H1 (cell line): ENCODE results near the gene C5orf22. TPM values are rescaled to one million over a fixed set of nuclear protein-coding genes. Genes with fewer than 3 reads are reported as not detected.

ENCODE experiments used
- CTCF ChIA-PET: fragments of 300-600 bp; sonication (Branson Sonifier 250); formaldehyde crosslinking; loops from one replicate; lab custom pipeline; 2021; ENCODE audit not compliant: partially characterized antibody; lab: Charles Lee
- POLR2A ChIA-PET: fragments of 300-600 bp; sonication (Branson Sonifier 250); formaldehyde crosslinking; loops from one replicate; lab custom pipeline; 2021; ENCODE audit warnings: inconsistent platforms; ENCODE audit not compliant: partially characterized antibody; lab: Charles Lee
- DNase-seq, 2 experiments: peaks; one replicate each; pipeline versions ENCODE4 v3.0.0 to v3.0.0-alpha.2; 2010 to 2022; ENCODE audit warnings: low spot score in 2 of 2, low read depth in 1 of 2, mixed read lengths in 1 of 2
- FAIRE-seq: peaks from 2 replicates; lab custom pipeline; 2011; peaks lifted over from hg19 to GRCh38; lab: Jason Lieb, UNC
- H2AFZ ChIP-seq: 2 replicates; pipeline ENCODE4 v1.8.1; 2012; ENCODE audit warnings: low read length, inconsistent platforms
- H2AK5ac ChIP-seq: 2 replicates; pipeline ENCODE4 v1.6.1; 2013; ENCODE audit warnings: low read depth, low read length
- H2BK120ac ChIP-seq: replicated peaks from 2 replicates; pipeline ENCODE3; 2013; ENCODE audit warnings: low read depth, low read length, inconsistent platforms
- H2BK12ac ChIP-seq: 2 replicates; pipeline ENCODE4 v1.6.1; 2013; ENCODE audit warnings: low read depth, low read length
- H2BK15ac ChIP-seq: 2 replicates; pipeline ENCODE4 v1.6.1; 2013; ENCODE audit warnings: low read length
- H2BK20ac ChIP-seq: 2 replicates; pipeline ENCODE4 v1.6.1; 2013; ENCODE audit warnings: low read length
- H2BK5ac ChIP-seq: 2 replicates; pipeline ENCODE4 v1.6.1; 2013; ENCODE audit warnings: low read depth, low read length
- H3K14ac ChIP-seq: 2 replicates; pipeline ENCODE4 v1.6.1; 2013; ENCODE audit warnings: inconsistent platforms; ENCODE audit not compliant: insufficient read length
- H3K18ac ChIP-seq: 2 replicates; pipeline ENCODE4 v1.6.1; 2013; ENCODE audit warnings: low read length; ENCODE audit errors: extremely low read depth
- H3K23ac ChIP-seq: 2 replicates; pipeline ENCODE4 v1.6.1; 2013; ENCODE audit warnings: inconsistent platforms; ENCODE audit not compliant: insufficient read length
- H3K23me2 ChIP-seq: 2 replicates; pipeline ENCODE4 v1.6.1; 2013; ENCODE audit warnings: low read depth, low read length
- H3K27ac ChIP-seq: 2 replicates; pipeline ENCODE4 v1.6.1; 2011; ENCODE audit warnings: low read depth, low read length, inconsistent platforms
- H3K27me3 ChIP-seq, 4 experiments: replicated peaks in 1 of 4; 1 replicate in 1 of 4; 2 replicates in 3 of 4; pipeline versions ENCODE4 v1.6.1 to v1.8.1; 2011 to 2013; ENCODE audit warnings: low read length in 3 of 4, mild to moderate bottlenecking in 3 of 4, inconsistent platforms in 2 of 4, mixed read lengths in 2 of 4, moderate library complexity in 1 of 4; ENCODE audit not compliant: control insufficient read depth in 3 of 4, insufficient read depth in 3 of 4; ENCODE audit errors: extremely low read depth in 1 of 4
- H3K36me3 ChIP-seq, 4 experiments: 2 replicates each; pipeline versions ENCODE4 v1.6.1 to v1.8.1; 2011 to 2013; ENCODE audit warnings: mild to moderate bottlenecking in 4 of 4, low read length in 3 of 4, moderate library complexity in 2 of 4, control low read depth in 1 of 4, inconsistent platforms in 1 of 4; ENCODE audit not compliant: insufficient read depth in 4 of 4, control insufficient read depth in 2 of 4
- H3K4ac ChIP-seq: replicated peaks from 2 replicates; pipeline ENCODE3; 2013; ENCODE audit warnings: low read length, low read depth, mixed read lengths, inconsistent platforms; ENCODE audit not compliant: insufficient read length
- H3K4me1 ChIP-seq, 4 experiments: replicated peaks in 1 of 4; 1 replicate in 1 of 4; 2 replicates in 3 of 4; pipeline versions ENCODE4 v1.6.1 to v1.8.1; 2011 to 2013; ENCODE audit warnings: low read length in 3 of 4, inconsistent platforms in 2 of 4, mixed read lengths in 1 of 4; ENCODE audit not compliant: insufficient read depth in 4 of 4, control insufficient read depth in 3 of 4
- H3K4me2 ChIP-seq, 2 experiments: 2 replicates each; pipeline versions ENCODE4 v1.6.1 to v1.8.1; 2011 to 2013; ENCODE audit warnings: low read depth in 2 of 2, low read length in 2 of 2, control low read depth in 1 of 2, inconsistent platforms in 1 of 2, mild to moderate bottlenecking in 1 of 2; ENCODE audit not compliant: insufficient read depth in 1 of 2
- H3K4me3 ChIP-seq, 4 experiments: fragments of 200-600, 300-600 bp in 1 of 4; sonication (generic), shearing (Covaris generic), sonication (Bioruptor Twin) in 1 of 4; 2 replicates each; pipeline versions ENCODE4 v1.5.1 to v1.8.1; 2011 to 2016; ENCODE audit warnings: low read length in 4 of 4, low read depth in 3 of 4, control low read depth in 2 of 4, inconsistent platforms in 2 of 4, mild to moderate bottlenecking in 2 of 4, mixed read lengths in 1 of 4, moderate library complexity in 1 of 4; ENCODE audit not compliant: insufficient read depth in 2 of 4; ENCODE audit errors: extremely low read depth in 1 of 4
- H3K56ac ChIP-seq: replicated peaks from 2 replicates; pipeline ENCODE3; 2013; ENCODE audit warnings: low read depth, mild to moderate bottlenecking, mixed read lengths, low read length, inconsistent platforms; ENCODE audit not compliant: insufficient read length
- H3K79me1 ChIP-seq: 2 replicates; pipeline ENCODE4 v1.6.1; 2013; ENCODE audit warnings: low read depth, low read length, control low read depth
- H3K79me2 ChIP-seq, 2 experiments: 2 replicates each; pipeline versions ENCODE4 v1.6.1 to v1.8.1; 2012 to 2013; ENCODE audit warnings: low read length in 2 of 2, mild to moderate bottlenecking in 2 of 2, inconsistent platforms in 1 of 2; ENCODE audit not compliant: insufficient read depth in 2 of 2, control insufficient read depth in 1 of 2
- H3K9ac ChIP-seq, 4 experiments: replicated peaks in 1 of 4; 1 replicate in 1 of 4; 2 replicates in 3 of 4; pipeline versions ENCODE4 v1.6.1 to v1.8.1; 2011 to 2013; ENCODE audit warnings: low read depth in 3 of 4, low read length in 3 of 4, control low read depth in 2 of 4, mild to moderate bottlenecking in 2 of 4, moderate library complexity in 2 of 4, inconsistent platforms in 1 of 4; ENCODE audit errors: extremely low read depth in 1 of 4
- H3K9me3 ChIP-seq, 2 experiments: 2 replicates each; pipeline versions ENCODE4 v1.6.1 to v1.8.1; 2012 to 2013; ENCODE audit warnings: mild to moderate bottlenecking in 2 of 2, moderate library complexity in 2 of 2, control low read depth in 1 of 2, inconsistent platforms in 1 of 2, low read depth in 1 of 2, low read length in 1 of 2, mixed read lengths in 1 of 2; ENCODE audit not compliant: insufficient read depth in 2 of 2
- H4K20me1 ChIP-seq, 2 experiments: replicated peaks in 1 of 2; 2 replicates each; pipeline versions ENCODE3 to v1.8.1; 2011 to 2013; ENCODE audit warnings: inconsistent platforms in 2 of 2, low read length in 2 of 2, mild to moderate bottlenecking in 1 of 2; ENCODE audit not compliant: insufficient read depth in 2 of 2, control insufficient read depth in 1 of 2
- H4K5ac ChIP-seq: 2 replicates; pipeline ENCODE4 v1.6.1; 2013; ENCODE audit warnings: low read length, low read depth, mixed read lengths, inconsistent platforms; ENCODE audit not compliant: insufficient read length
- H4K8ac ChIP-seq: 2 replicates; pipeline ENCODE4 v1.8.0; 2013; ENCODE audit warnings: mild to moderate bottlenecking, moderate library complexity, low read length, inconsistent platforms; ENCODE audit not compliant: insufficient read depth; ENCODE audit errors: extremely low read depth
- H4K91ac ChIP-seq: replicated peaks from 2 replicates; pipeline ENCODE3; 2013; ENCODE audit warnings: low read length, mixed read lengths, inconsistent platforms; ENCODE audit not compliant: insufficient read length
- ASH2L ChIP-seq: fragments of 200-600, 300-600 bp; sonication (generic); IDR thresholded peaks from one replicate; pipeline ENCODE4 v1.7.1; 2017; ENCODE audit warnings: low read length
- ATF2 ChIP-seq: IDR thresholded peaks from 2 replicates; pipeline ENCODE4 v1.6.1; 2012; ENCODE audit warnings: low read length, inconsistent platforms
- CTBP2 ChIP-seq: IDR thresholded peaks from 2 replicates; pipeline ENCODE4 v1.7.0; 2011; ENCODE audit warnings: borderline replicate concordance, mild to moderate bottlenecking, moderate library complexity, mixed read lengths, low read length; ENCODE audit not compliant: insufficient read depth, insufficient read length
- E2F6 ChIP-seq: IDR thresholded peaks from 2 replicates; pipeline ENCODE4 v1.6.1; 2012; ENCODE audit warnings: inconsistent platforms
- GABPA ChIP-seq: IDR thresholded peaks from 2 replicates; pipeline ENCODE4 v1.6.1; 2011; ENCODE audit warnings: mild to moderate bottlenecking, low read length, moderate library complexity, borderline replicate concordance; ENCODE audit not compliant: insufficient read depth
- JUN ChIP-seq: IDR thresholded peaks from 2 replicates; pipeline ENCODE4 v1.6.1; 2011; ENCODE audit warnings: low read depth, mild to moderate bottlenecking, improper control_type of control experiment, low read length
- KDM1A ChIP-seq: fragments of 200-600, 300-600 bp; sonication (generic); IDR thresholded peaks from 2 replicates; pipeline ENCODE4 v1.7.1; 2016; ENCODE audit warnings: mild to moderate bottlenecking, low read length, borderline replicate concordance
- MAFK ChIP-seq: IDR thresholded peaks from 2 replicates; pipeline ENCODE4 v1.6.1; 2012; ENCODE audit warnings: low read depth, mild to moderate bottlenecking, improper control_type of control experiment, low read length
- NANOG ChIP-seq: IDR thresholded peaks from 2 replicates; pipeline ENCODE4 v1.6.1; 2011; ENCODE audit warnings: low read length, low read depth, mild to moderate bottlenecking, inconsistent platforms; ENCODE audit not compliant: insufficient read depth, poor library complexity, severe bottlenecking
- POLR2A ChIP-seq, 2 experiments: IDR thresholded peaks; 1 replicate in 1 of 2; 2 replicates in 1 of 2; pipeline ENCODE4 v1.6.1; 2011; ENCODE audit warnings: low read depth in 2 of 2, low read length in 2 of 2, mild to moderate bottlenecking in 2 of 2; ENCODE audit errors: control extremely low read depth in 1 of 2
- SP1 ChIP-seq: IDR thresholded peaks from 2 replicates; pipeline ENCODE4 v1.6.1; 2011; ENCODE audit warnings: low read depth, low read length
- SP2 ChIP-seq: IDR thresholded peaks from 2 replicates; pipeline ENCODE4 v1.6.1; 2012; ENCODE audit warnings: mild to moderate bottlenecking, low read length, inconsistent platforms
- TCF12 ChIP-seq: IDR thresholded peaks from 2 replicates; pipeline ENCODE4 v1.6.1; 2011; ENCODE audit warnings: low read depth, mild to moderate bottlenecking, low read length
- WGBS, 2 experiments: shearing (Covaris generic) in 1 of 2; methylation state at CpG; one replicate each; pipeline versions ENCODE4 v1.1.6 to v1.1.7; 2013 to 2015; ENCODE audit warnings: low lambda C conversion rate in 2 of 2, mixed read lengths in 2 of 2, inconsistent platforms in 1 of 2, low coverage in 1 of 2, missing lambda C conversion rate in 1 of 2; ENCODE audit not compliant: insufficient replicate concordance in 2 of 2, insufficient coverage in 1 of 2, insufficient read length in 1 of 2; ENCODE audit errors: extremely low coverage in 1 of 2, missing lambda C conversion rate in 1 of 2; 5-methylcytosine and 5-hydroxymethylcytosine counted together
- polyA plus RNA-seq, 7 experiments: library from polyadenylated mRNA; depleted of rRNA in 3 of 7; stranded (reverse) in 5 of 7; unstranded in 2 of 7; fragments of >200 nt in 5 of 7; fragments of 200-250 nt in 2 of 7; gene quantifications; 1 replicate in 5 of 7; 2 replicates in 1 of 7; 4 replicates in 1 of 7; pipeline versions ENCODE4 v1.2.1 to v1.2.3, GENCODE V29; 2011 to 2013; ENCODE audit warnings: missing spikeins in 2 of 7, mixed read lengths in 2 of 7
- total RNA-seq: library from RNA; stranded (reverse); fragmentation: NEBNext Ultra II Directional; extraction: Animal tissue kit (Norgen Biotek cat#: 25700); gene quantifications from 2 replicates; pipeline ENCODE4 v1.2.1, GENCODE V29; 2021

C5orf22 gene
- total and polyA plus RNA-seq, 2 of the 8 experiments (the other 6 are each of a cell fraction or from before 2014, with no cell fraction given) = 19.6 to 36.2 TPM

- FAIRE-seq (no peak), DNase-seq (no peak)
- Histone ChIP-seq H3K4me2 (no peak overlapping the region), H3K27me3 (no peaks in the 10 kb centered on the region), H3K79me2 (no peaks in the 10 kb centered on the region), H3K23ac (no peak overlapping the region), H3K18ac (no peak overlapping the region), H4K5ac (no peak overlapping the region), H2BK20ac (no peak overlapping the region), H2BK120ac (no peak overlapping the region), H3K4me1 (no peaks in the 10 kb centered on the region), H2AFZ (no peak overlapping the region), H2AK5ac (no peak overlapping the region), H3K4me3 (no peak overlapping the region), H3K14ac (no peak overlapping the region), H4K20me1 (no peaks in the 10 kb centered on the region), H3K79me1 (no peaks in the 10 kb centered on the region), H3K9ac (no peak overlapping the region), H4K8ac (no peak overlapping the region), H2BK5ac (no peak overlapping the region), H2BK15ac (no peak overlapping the region), H3K9me3 (no peaks in the 10 kb centered on the region), H3K36me3 (no peaks in the 10 kb centered on the region), H2BK12ac (no peak overlapping the region), H3K23me2 (no peaks in the 10 kb centered on the region), H3K4ac (no peak overlapping the region), H3K27ac (no peak overlapping the region), H4K91ac (no peak overlapping the region), H3K56ac (no peak overlapping the region)
- CTCF ChIA-PET = interaction anchor here (0.9 to 2.0 kb wide), 4 partner anchors 9 to 205 kb away, joined by 3 to 13 read pairs (median 4); partner anchors contain the start of gene PDZD2
- POLR2A ChIA-PET = no interaction called here
- WGBS, 2 experiments = 87% methylated on average over 2 of the region's 2 CpGs; no CpG with 5 or more reads in 1 of the 2 experiments
- no peak for TF ChIP-seq GABPA
- no peak for TF ChIP-seq JUN
- TF ChIP-seq SP1 = no peak
- TF ChIP-seq TCF12 = no peak
- no peak for TF ChIP-seq ASH2L
- no peak for TF ChIP-seq NANOG
- no peak for TF ChIP-seq ATF2
- TF ChIP-seq KDM1A = no peak
- no peak for TF ChIP-seq POLR2A (IDR thresholded peaks at IDR 0.05; ENCODE audit: control extremely low read depth in 1 of 2, low read depth in 2 of 2, low read length in 2 of 2)
- TF ChIP-seq MAFK = no peak
- TF ChIP-seq E2F6 = no peak
- TF ChIP-seq SP2 = no peak
- TF ChIP-seq CTBP2 = no peak
These were observed 72.1 kb downstream of the C5orf22 start for GRCh38 chr5:31604240-31604639.
